ENCODE measurements around the gene ARHGEF4. TPM values are rescaled to one million over a fixed set of nuclear protein-coding genes. Genes with fewer than 3 reads are reported as not detected.

ARHGEF4 gene
- total RNA-seq, 1 experiment from 2014 or later = 26.6 TPM

DNA sequence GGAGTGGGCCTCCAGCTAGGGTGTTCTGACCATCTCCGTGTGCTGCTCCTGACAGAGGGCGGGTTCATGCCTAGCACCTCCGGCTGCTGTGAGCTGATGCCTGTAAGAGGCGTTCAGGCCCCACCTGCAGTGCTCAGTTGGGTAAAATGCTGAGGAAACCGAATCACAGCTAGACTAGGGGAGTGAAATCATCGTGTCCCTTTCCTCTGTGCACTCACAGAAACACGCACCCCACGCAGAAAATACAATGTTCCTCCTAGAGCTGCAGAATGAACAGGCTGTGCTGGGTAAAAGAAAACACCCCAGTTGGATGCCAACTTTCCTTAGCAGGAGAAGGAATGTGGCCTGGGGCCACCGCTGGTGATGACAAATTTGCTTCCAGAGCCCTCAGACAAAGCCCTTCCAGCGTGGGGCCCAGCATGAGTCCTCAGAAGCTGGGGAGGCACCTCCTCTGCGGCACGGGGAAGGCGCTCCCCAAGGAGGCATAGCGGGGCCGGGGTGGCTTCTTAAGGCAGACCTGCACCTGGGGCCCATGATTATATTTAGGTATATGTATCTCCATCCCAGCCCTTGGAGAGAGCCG, 16.3 kb upstream of the ARHGEF4 start:
- H3K36me3 ChIP-seq (ENCODE audit: control insufficient read depth in 1 of 2, insufficient read depth in 2 of 2, low read length in 2 of 2) = no peaks in the 10 kb centered on the region
- intact Hi-C loops (cut with micrococcal nuclease) = no loop called here
- no peaks in the 10 kb centered on the region for H3K9me2 ChIP-seq (ENCODE audit: insufficient read depth)
- H4K20me1 ChIP-seq (ENCODE audit: insufficient read depth) = no peaks in the 10 kb centered on the region
- peaks cover 0 to 12% of the 10 kb centered on the region in 2 experiments; a peak in 2 of 4 replicates for H3K4me1 ChIP-seq (ENCODE audit: control insufficient read depth in 1 of 2, insufficient read depth in 2 of 2, low read length in 2 of 2)
- no peak overlapping the region for H3K4me2 ChIP-seq (ENCODE audit: low read length)
- no peak for DNase-seq (ENCODE audit: low read depth, low spot score)
- no peak overlapping the region for H3K9ac ChIP-seq (ENCODE audit: low read length)
- H3K27me3 ChIP-seq (ENCODE audit: insufficient read depth, low read length) = no peaks in the 10 kb centered on the region
- no peak overlapping the region for H3K27ac ChIP-seq (ENCODE audit: low read depth, low read length)
- no TSS peak for BruUV-seq (replicated peaks)
- H3K79me2 ChIP-seq (ENCODE audit: insufficient read depth, low read length) = no peaks in the 10 kb centered on the region
- no peak overlapping the region for H2AFZ ChIP-seq (ENCODE audit: low read depth, low read length, poor library complexity, severe bottlenecking)
- RAD21 ChIA-PET (ENCODE audit: low non-redundant PET in 1 of 2, low total read pairs in 2 of 2, uncharacterized antibody in 2 of 2, unreplicated experiment in 2 of 2) = no interaction called here
- no peak for ATAC-seq
- H3K9me3 ChIP-seq (ENCODE audit: control insufficient read depth in 1 of 2, insufficient read depth in 1 of 2, low read depth in 1 of 2, low read length in 2 of 2) = no peaks in the 10 kb centered on the region
- POLR2A ChIA-PET = no interaction called here
- no peak for TF ChIP-seq CBX3 (IDR thresholded peaks at IDR 0.05; ENCODE audit: low read depth)
- no peak for TF ChIP-seq EZH2phosphoT487 (IDR thresholded peaks at IDR 0.05; ENCODE audit: borderline replicate concordance)
- no peak overlapping the region for H3K4me3 ChIP-seq (replicated peaks in 1 of 2; ENCODE audit: low read depth in 1 of 2, low read length in 2 of 2)
- CTCF ChIA-PET = no interaction called here

DNA sequence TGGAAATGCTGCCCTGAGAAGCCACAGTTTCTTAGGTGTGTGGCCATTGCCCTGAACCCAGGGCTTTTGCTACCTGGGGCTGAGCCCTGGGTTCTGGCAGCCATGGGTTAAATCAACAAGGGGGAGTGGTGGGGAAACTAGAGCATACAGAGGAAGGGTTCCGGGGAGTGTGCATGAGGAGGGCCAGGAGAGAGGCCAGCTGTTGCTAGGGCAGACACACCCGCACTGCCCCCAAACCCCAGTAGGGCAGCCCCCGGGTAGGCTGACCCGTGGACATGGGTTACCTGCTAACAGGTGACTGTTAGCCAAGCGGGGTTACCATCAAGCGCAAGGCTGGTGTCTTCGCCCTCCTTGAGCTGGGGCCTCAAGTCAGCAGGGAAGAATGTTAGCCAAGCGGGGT, 14.8 kb upstream of the ARHGEF4 start:
- TF ChIP-seq RAD21 (IDR thresholded peaks at IDR 0.05; ENCODE audit: low read depth) (no peak), CBX3 (IDR thresholded peaks at IDR 0.05; ENCODE audit: low read depth) (no peak), ELF1 (IDR thresholded peaks at IDR 0.05; ENCODE audit: borderline replicate concordance, low read depth) (no peak), CEBPB (IDR thresholded peaks at IDR 0.05; ENCODE audit: low read depth) (no peak), ATF3 (IDR thresholded peaks at IDR 0.05) (no peak), POLR2A (IDR thresholded peaks at IDR 0.05; ENCODE audit: borderline replicate concordance, extremely low read depth, insufficient read depth, insufficient read length) (no peak)
- TF ChIP-seq, protein P1, sequence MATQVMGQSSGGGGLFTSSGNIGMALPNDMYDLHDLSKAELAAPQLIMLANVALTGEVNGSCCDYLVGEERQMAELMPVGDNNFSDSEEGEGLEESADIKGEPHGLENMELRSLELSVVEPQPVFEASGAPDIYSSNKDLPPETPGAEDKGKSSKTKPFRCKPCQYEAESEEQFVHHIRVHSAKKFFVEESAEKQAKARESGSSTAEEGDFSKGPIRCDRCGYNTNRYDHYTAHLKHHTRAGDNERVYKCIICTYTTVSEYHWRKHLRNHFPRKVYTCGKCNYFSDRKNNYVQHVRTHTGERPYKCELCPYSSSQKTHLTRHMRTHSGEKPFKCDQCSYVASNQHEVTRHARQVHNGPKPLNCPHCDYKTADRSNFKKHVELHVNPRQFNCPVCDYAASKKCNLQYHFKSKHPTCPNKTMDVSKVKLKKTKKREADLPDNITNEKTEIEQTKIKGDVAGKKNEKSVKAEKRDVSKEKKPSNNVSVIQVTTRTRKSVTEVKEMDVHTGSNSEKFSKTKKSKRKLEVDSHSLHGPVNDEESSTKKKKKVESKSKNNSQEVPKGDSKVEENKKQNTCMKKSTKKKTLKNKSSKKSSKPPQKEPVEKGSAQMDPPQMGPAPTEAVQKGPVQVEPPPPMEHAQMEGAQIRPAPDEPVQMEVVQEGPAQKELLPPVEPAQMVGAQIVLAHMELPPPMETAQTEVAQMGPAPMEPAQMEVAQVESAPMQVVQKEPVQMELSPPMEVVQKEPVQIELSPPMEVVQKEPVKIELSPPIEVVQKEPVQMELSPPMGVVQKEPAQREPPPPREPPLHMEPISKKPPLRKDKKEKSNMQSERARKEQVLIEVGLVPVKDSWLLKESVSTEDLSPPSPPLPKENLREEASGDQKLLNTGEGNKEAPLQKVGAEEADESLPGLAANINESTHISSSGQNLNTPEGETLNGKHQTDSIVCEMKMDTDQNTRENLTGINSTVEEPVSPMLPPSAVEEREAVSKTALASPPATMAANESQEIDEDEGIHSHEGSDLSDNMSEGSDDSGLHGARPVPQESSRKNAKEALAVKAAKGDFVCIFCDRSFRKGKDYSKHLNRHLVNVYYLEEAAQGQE (IDR thresholded peaks at IDR 0.05; ENCODE audit: low read depth) = no peak
- ATAC-seq (no peak), DNase-seq (ENCODE audit: low read depth, low spot score) (no peak)
- no peak overlapping the region for H3K4me3 ChIP-seq (replicated peaks in 1 of 2; ENCODE audit: low read depth in 1 of 2, low read length in 2 of 2)
- no peaks in the 10 kb centered on the region for H3K9me3 ChIP-seq (ENCODE audit: control insufficient read depth in 1 of 2, insufficient read depth in 1 of 2, low read depth in 1 of 2, low read length in 2 of 2)
- no peak overlapping the region for H3K4me2 ChIP-seq (ENCODE audit: low read length)
- CTCF ChIA-PET = no interaction called here
- RAD21 ChIA-PET (ENCODE audit: low non-redundant PET in 1 of 2, low total read pairs in 2 of 2, uncharacterized antibody in 2 of 2, unreplicated experiment in 2 of 2) = no interaction called here
- peaks cover 0 to 14% of the 10 kb centered on the region in 2 experiments; a peak in 2 of 4 replicates for H3K4me1 ChIP-seq (ENCODE audit: control insufficient read depth in 1 of 2, insufficient read depth in 2 of 2, low read length in 2 of 2)
- no peaks in the 10 kb centered on the region for H3K36me3 ChIP-seq (ENCODE audit: control insufficient read depth in 1 of 2, insufficient read depth in 2 of 2, low read length in 2 of 2)
- H3K79me2 ChIP-seq (ENCODE audit: insufficient read depth, low read length) = no peaks in the 10 kb centered on the region
- H3K27me3 ChIP-seq (ENCODE audit: insufficient read depth, low read length) = no peaks in the 10 kb centered on the region
- POLR2A ChIA-PET = no interaction called here
- BruUV-seq (replicated peaks) = no TSS peak
- H4K20me1 ChIP-seq (ENCODE audit: insufficient read depth) = no peaks in the 10 kb centered on the region
- H2AFZ ChIP-seq (ENCODE audit: low read depth, low read length, poor library complexity, severe bottlenecking) = no peak overlapping the region
- H3K27ac ChIP-seq (ENCODE audit: low read depth, low read length) = no peak overlapping the region
- no peaks in the 10 kb centered on the region for H3K9me2 ChIP-seq (ENCODE audit: insufficient read depth)
- H3K9ac ChIP-seq (ENCODE audit: low read length) = no peak overlapping the region
- intact Hi-C loops (cut with micrococcal nuclease) = no loop called here

All from HCT116 (cell line).